ENCODE results near the gene DFFB.

DFFB gene

GRCh38 chr1:3898994-3899753 is 41.9 kb downstream of the DFFB start:
- FAIRE-seq = peak; percentile 29

- FAIRE-seq = no peak
These were observed 42.5 kb downstream of the DFFB start for GRCh38 chr1:3899754-3900149.

GRCh38 chr1:3900150-3900968 is 43.1 kb downstream of the DFFB start, which contains the start of gene C1orf174:
Gene C1orf174 (minus strand): TSS chr1:3900272. CDS start chr1:3900186, 86 bp downstream.
- FAIRE-seq = peak; percentile 99

- FAIRE-seq = peak; percentile 97
These were observed 43.8 kb downstream of the DFFB start for GRCh38 chr1:3900969-3901529.

DNA sequence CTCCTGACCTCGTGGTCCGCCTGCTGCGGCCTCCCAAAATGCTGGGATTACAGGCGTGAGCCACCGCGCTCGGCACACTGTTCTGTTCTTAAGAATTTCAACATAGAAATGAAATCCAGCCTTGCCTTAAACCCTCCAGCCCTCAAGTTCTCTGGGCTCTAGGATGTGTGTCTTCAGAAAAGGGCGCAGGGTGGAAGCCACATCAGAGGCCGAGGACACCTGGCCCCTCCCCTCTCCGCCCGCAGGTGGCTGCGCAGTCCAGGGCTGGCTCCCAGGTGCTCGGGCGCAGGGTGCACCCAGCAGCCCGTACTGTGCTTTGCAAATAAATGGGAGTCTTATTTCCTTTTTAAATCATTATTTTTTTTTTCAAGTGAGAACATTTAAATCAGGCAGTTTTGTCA is 44.8 kb downstream of the DFFB start:
- no peak for FAIRE-seq

- FAIRE-seq = no peak
These were observed 45.4 kb downstream of the DFFB start for GRCh38 chr1:3902571-3903091.

DNA sequence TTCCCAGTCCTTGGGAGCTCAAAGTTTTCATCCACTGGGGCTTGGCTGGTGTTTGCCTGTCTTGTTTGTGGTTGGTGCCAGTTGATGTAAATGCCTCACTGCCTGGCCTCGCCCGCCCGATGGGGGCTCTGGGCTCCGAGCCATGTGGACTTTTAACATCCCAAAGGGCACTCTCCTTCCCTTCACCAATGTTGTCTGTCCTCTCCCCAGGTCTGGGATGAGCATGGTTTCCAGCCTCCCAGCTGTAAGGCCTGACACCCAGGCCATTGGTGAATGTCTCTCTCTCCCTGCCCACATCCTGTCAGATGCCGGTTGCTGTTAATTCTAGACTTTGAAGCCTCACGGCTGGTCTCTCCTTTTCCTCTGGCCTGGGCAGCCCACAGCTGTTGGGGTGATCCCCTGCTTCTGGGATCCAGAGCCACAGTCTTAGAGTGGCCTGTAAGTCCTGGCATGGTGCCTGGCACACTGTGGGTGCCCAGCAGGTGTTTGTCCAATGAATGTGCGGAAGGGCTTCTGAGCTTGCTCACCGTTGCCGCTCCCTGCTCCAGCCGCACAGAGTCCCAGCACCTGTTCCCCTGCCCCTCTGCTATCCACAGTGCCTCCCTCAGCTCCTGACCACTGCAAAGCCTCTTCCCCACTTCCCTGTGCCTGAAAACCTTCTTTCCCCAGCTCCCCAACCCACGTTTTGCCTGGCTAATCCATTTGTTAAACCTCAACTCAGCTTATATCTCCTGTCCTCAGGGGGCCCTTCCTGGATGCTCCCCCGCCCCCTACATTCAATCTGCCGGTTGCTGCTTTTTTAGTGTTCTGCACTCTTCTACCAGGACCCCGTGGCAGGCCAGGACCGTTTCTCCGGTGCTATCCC is 46.1 kb downstream of the DFFB start:
- FAIRE-seq = no peak

DNA sequence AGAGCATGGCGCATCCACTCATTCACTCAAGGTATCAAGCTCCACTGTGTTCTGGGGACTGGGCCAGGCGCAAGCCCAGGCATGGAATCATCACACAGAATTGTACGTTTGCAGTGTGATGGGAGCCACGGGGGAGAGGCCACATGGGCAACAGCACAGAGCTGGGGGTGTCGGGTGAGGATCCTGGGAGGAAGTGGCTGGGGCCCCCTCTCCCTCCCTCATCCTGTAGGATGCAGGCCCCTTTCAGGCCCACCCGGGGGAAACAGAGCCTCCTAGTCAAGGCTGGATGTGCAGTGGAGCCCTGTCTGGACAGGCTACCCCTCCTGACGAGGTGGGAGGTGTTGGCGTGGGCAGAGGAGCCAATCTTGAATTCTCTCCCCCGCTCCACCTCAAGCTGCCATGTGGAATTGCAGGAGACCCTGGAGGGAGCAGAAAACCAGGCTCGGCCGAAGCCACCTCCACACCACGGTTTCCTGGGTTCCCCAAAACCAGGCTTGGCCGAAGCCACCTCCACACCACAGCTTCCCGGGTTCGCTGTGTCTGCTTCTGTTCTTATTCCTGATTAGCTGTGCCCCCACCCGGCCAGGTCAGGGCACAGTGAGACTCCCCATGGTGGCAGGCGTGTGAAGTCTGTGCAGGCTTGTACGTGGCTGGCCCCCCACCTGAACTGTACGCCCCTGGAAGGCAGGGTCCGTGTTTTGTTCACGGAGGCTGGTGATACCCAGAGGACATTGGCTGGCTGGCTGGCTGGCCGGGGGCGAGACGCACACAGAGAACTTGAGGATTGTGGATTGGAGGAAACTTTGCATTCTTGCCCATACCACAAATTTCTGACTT is 46.9 kb downstream of the DFFB start:
- FAIRE-seq = no peak

- no peak for FAIRE-seq
These were observed 47.5 kb downstream of the DFFB start for GRCh38 chr1:3904843-3905185.

- FAIRE-seq = no peak
These were observed 48.1 kb downstream of the DFFB start for GRCh38 chr1:3905266-3905952.

DNA sequence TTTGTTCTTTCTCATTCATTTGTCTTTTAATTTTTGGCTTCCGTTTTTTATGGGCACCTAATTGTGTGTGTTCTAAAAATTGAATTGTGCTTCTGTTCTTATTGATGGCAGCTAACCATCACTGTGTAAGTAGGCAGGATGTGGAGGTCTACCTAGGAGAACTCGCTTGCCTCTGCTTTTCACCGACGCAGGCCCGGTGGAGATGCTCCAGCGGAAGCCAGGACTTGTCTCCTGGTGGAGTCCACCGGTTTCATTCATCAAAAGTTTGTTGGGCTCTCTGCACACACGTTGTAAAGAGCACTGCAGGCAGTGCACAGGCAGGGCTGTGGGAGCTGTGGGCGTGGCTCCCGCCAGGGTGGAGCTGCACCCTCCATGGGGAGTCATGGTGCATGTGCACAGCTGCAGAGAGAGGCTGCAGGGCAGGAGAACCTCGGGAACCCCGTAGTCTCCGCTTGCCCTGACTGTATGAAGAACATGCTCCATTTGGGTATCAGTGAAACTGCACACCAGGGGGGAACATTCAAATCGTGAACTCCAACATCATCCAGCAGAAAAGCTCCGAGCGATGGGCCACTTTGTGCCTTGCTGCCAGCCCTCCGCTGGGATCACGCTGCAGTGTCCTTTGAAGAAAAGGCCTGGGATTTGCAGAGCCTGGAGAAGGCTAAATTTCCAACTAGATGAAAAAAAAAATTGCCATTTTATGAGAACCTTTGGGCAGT is 48.8 kb downstream of the DFFB start:
- no peak for FAIRE-seq

DNA sequence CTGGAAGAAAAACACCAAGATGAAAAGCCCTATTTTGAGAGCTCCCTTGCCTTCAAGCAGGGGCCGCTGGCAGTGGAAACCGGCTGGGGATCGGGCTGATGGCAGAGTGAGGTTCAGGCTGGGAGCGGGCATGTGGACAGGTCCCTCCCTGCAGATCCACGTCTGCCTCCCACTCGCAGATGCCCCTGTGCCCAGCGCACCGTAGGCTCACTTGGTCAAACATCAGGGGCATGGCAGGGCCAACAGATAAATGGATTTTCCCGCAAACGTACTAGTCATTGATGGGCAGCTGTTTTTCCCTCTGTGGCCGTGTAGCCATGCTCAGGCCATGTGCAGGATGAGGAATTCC is 49.4 kb downstream of the DFFB start:
- FAIRE-seq = no peak

- no peak for FAIRE-seq
These were observed 49.8 kb downstream of the DFFB start for GRCh38 chr1:3907031-3907534.

GRCh38 chr1:3907621-3908165 is 50.4 kb downstream of the DFFB start:
- FAIRE-seq = no peak

DNA sequence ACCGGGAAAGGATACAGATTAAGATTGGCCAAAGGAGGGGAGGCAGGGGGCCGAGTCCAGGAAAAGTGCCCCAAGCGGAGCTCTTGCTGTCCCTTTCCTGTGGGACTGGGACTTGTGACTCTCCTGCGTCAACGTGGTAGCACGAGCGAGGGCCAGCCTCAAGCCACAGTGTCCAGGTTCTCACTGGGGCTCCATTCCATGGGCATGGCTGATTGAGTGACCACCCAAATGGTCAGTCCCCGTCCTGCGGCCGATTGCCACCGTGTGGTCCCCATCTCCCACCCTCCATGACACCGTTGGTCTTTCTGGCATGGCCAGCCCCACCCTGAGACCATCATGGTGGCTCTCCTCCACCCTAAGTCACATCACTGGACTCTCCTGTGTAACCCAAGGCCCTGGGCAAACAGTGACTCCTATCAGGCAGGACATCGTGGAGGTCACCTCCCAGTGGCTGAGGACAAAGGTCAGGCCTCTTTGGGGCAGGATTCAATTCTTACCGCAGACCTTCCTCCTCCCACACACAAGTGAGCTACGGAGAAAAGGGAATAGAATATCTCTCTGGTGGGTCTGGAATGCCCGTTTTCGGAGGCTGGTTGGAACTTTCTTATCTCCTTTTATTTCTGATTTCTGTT is 51.7 kb downstream of the DFFB start:
- no peak for FAIRE-seq

DNA sequence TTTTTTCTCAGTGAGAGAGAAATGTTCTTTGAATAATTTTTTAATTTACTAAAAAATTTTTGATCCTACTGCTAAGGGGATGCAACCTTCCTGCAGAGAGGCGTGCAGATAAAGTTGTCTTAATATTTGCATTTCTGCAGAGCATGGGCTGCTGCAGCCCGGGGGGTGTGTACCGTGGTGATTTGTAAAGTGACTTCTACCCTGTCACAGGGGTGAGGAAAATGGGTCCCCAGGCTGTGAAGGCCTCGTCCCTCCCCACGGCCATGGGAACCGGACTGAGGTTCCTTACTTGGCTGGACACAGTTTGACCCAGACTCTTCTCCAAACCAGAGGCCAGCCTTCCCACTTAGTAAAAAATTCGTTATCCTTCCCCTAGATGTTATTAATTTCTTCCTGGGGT is 52.3 kb downstream of the DFFB start:
- FAIRE-seq = no peak

DNA sequence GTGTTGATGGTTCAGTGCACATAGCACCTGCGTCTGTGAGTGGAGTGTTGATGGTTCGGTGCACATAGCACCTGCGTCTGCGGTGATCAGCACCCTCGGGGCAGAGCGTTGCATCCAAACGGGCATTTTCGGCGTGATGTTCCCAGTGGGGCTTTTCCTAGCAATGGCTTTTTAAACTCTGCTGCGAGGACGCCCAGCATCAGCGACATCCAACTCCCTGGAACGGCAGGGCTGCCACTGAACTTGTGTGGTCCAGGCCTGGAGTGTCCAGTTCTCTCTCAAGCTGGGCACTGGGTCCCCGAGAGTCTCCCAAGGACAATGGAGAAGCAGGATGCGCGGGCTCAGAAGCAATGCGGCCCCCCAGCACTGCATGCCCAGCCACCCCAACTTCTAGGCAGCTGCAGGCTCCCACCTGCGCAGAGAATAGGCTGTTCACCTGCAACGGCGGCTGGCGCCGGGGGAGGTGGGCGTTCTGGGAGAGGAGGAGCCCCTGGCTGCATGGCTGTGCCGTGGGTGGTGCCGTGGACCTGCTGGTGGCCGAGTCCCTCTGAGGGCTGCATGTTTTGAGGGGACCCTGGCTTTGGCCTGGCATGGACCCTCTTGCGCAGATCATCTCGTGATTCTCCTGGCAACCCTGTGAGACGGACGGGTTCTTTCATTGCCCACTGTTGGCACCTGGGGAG is 52.9 kb downstream of the DFFB start:
- no peak for FAIRE-seq

Measured in endometrium (tissue), 2 donors.